PC-3 (cell line): ENCODE measurements around the gene FOXK1. TPM values are rescaled to one million over a fixed set of nuclear protein-coding genes. Genes with fewer than 3 reads are reported as not detected.

Experiments
- ATAC-seq: fragments of 200-7000 bp; cut with Tn5 transposase; 2 replicates; pipeline ENCODE4 v1.9.1; 2020; ENCODE audit warnings: mild to moderate bottlenecking, moderate library complexity
- BruUV-seq: library from RNA; stranded (reverse); fragments of 400-500 nt; replicated peaks from 2 replicates; lab custom pipeline; 2021; lab: Mats Ljungman, UMichigan
- CTCF ChIA-PET: fragments of 300-600 bp; sonication (Branson Sonifier 250); formaldehyde crosslinking; loops from one replicate; lab custom pipeline; 2022; ENCODE audit warnings: antibody characterized with exemption; lab: Charles Lee
- POLR2A ChIA-PET: fragments of 300-600 bp; sonication (Branson Sonifier 250); formaldehyde crosslinking; loops from one replicate; lab custom pipeline; 2022; ENCODE audit warnings: antibody characterized with exemption; ENCODE audit not compliant: unreplicated experiment; lab: Charles Lee
- DNase-seq: peaks from one replicate; pipeline ENCODE4 v3.0.0-alpha.2; 2015
- H2AFZ ChIP-seq: fragments of 300-600 bp; sonication (generic); 2 replicates; pipeline ENCODE4 v1.6.0; 2016; ENCODE audit warnings: antibody characterized with exemption, low read length
- H3F3A ChIP-seq: fragments of 300-600 bp; sonication (generic); one replicate; pipeline ENCODE4 v1.6.0; 2017; ENCODE audit warnings: antibody characterized with exemption, low read length, control low read depth, mild to moderate bottlenecking; ENCODE audit not compliant: unreplicated experiment
- H3K27ac ChIP-seq: fragments of 300-600 bp; sonication (generic); 2 replicates; pipeline ENCODE4 v1.5.1; 2016; ENCODE audit warnings: mild to moderate bottlenecking, low read length
- H3K27me3 ChIP-seq: fragments of 300-600 bp; sonication (generic); 2 replicates; pipeline ENCODE4 v1.6.1; 2016; ENCODE audit warnings: low read length, mixed read lengths
- H3K36me3 ChIP-seq: fragments of 300-600 bp; sonication (generic); 2 replicates; pipeline ENCODE4 v1.6.1; 2016; ENCODE audit warnings: low read depth, mixed run types, low read length, mixed read lengths
- H3K4me1 ChIP-seq: fragments of 300-600 bp; sonication (generic); 2 replicates; pipeline ENCODE4 v1.5.1; 2016; ENCODE audit warnings: low read length; ENCODE audit not compliant: insufficient read depth
- H3K4me2 ChIP-seq: fragments of 300-600 bp; sonication (generic); 2 replicates; pipeline ENCODE4 v1.6.0; 2016; ENCODE audit warnings: low read length
- H3K4me3 ChIP-seq: fragments of 300-600 bp; sonication (generic); 2 replicates; pipeline ENCODE4 v1.5.1; 2016; ENCODE audit warnings: mild to moderate bottlenecking, low read length, mixed read lengths
- H3K79me2 ChIP-seq: fragments of 300-600 bp; sonication (generic); 2 replicates; pipeline ENCODE4 v1.6.1; 2017; ENCODE audit warnings: low read length, mixed read lengths
- H3K9ac ChIP-seq: fragments of 300-600 bp; sonication (generic); 2 replicates; pipeline ENCODE4 v1.6.0; 2016; ENCODE audit warnings: mild to moderate bottlenecking, low read length
- H3K9me2 ChIP-seq: fragments of 300-600 bp; sonication (generic); replicated peaks from 2 replicates; pipeline ENCODE4 v1.6.1; 2016; ENCODE audit warnings: mixed run types, low read length, mixed read lengths
- H3K9me3 ChIP-seq: fragments of 300-600 bp; sonication (generic); 2 replicates; pipeline ENCODE4 v1.6.1; 2016; ENCODE audit warnings: low read length, mixed read lengths
- H4K20me1 ChIP-seq: fragments of 300-600 bp; sonication (generic); 2 replicates; pipeline ENCODE4 v1.6.1; 2016; ENCODE audit warnings: low read length, mixed read lengths
- EZH2 ChIP-seq: fragments of 300-600 bp; sonication (generic); IDR thresholded peaks from one replicate; pipeline ENCODE4 v1.6.1; 2017; ENCODE audit warnings: antibody characterized with exemption, mild to moderate bottlenecking, low read length; ENCODE audit not compliant: unreplicated experiment
- EZH2phosphoT487 ChIP-seq: fragments of 300-600 bp; sonication (generic); IDR thresholded peaks from 2 replicates; pipeline ENCODE4 v1.6.1; 2018; ENCODE audit warnings: mild to moderate bottlenecking, antibody characterized with exemption, low read length, borderline replicate concordance
- intact Hi-C: fragments of 100-400 bp; cut with micrococcal nuclease; formaldehyde crosslinking; loops from 2 replicates; pipeline ENCODE4 v1.9.0; 2023
- total RNA-seq: library from RNA; depleted of rRNA; stranded (reverse); fragments of >200 nt; gene quantifications from 2 replicates; pipeline ENCODE4 v1.2.3, GENCODE V29; 2014
- TF ChIP-seq, protein P1 (sequence below): fragments of 300-600 bp; sonication (generic); conservative IDR thresholded peaks from 2 replicates; pipeline ENCODE4 v1.5.1; 2017; ENCODE audit warnings: antibody characterized with exemption, low read depth, mild to moderate bottlenecking, low read length

The FOXK1 gene
- total RNA-seq, 1 experiment from 2014 or later, result 13.2 TPM

DNA sequence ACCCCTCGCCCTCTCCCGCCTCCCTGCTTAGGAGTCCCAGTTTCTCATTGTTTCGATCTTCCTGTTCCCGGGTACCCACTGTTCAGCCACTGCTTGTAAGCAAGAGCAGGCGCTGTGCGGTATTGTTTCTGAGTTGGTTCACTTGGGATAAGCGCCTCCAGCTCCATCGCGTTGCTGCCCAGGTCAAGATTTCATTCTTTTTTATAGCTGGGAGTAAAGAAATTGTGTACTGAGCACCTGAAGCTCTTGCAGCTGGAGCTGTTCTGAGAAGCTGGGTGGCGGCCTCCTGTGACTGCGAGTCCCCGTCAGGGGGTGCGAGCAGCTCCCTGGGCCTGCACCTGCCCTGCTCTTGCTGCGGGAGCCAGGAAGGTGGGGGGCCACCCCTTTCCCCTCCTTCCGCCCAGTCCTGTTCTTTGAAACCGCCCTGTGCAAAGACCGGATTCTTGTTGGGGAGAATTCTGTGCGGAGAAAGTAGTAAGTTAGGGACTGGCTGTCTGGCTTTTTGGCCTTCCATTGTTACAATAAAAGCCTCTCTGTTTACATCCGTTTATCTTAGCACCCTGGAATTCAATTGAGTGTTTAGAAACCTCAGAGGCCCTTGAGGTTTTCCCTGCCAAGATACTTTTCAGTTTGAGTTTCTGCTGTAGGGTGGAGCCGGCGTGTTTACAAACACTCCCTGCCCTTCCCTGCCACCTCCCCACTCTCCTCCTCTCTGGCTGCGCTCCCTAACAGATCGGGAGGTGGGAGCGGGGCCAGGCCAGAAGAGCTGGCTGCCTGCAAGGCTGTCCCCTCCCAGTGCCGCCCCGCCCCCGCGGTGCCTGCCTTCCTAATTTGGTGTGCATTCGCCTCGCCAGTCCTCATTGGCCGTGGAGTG lies 62.5 kb downstream of the FOXK1 start:
- peak; percentile 92 for ATAC-seq
- BruUV-seq, result TSS peak; percentile 57
- Histone ChIP-seq H3K9ac (peak overlapping the region; percentile 88), H3K27me3 (no peaks in the 10 kb centered on the region), H3K9me3 (no peaks in the 10 kb centered on the region), H2AFZ (peak overlapping the region; percentile 59), H3K4me1 (peaks cover 27% of the 10 kb centered on the region), H4K20me1 (no peaks in the 10 kb centered on the region), H3K27ac (peak overlapping the region; percentile 94), H3K36me3 (0 out of 2 replicates have a peak, but pooled peaks cover 4% of the 10 kb centered on the region), H3F3A (peaks cover 5% of the 10 kb centered on the region), H3K4me2 (peak overlapping the region; percentile 95), H3K9me2 (no peaks in the 10 kb centered on the region), H3K4me3 (peak overlapping the region; percentile 66), H3K79me2 (peaks cover 38% of the 10 kb centered on the region)
- no peak for TF ChIP-seq EZH2phosphoT487
- TF ChIP-seq, protein P1, sequence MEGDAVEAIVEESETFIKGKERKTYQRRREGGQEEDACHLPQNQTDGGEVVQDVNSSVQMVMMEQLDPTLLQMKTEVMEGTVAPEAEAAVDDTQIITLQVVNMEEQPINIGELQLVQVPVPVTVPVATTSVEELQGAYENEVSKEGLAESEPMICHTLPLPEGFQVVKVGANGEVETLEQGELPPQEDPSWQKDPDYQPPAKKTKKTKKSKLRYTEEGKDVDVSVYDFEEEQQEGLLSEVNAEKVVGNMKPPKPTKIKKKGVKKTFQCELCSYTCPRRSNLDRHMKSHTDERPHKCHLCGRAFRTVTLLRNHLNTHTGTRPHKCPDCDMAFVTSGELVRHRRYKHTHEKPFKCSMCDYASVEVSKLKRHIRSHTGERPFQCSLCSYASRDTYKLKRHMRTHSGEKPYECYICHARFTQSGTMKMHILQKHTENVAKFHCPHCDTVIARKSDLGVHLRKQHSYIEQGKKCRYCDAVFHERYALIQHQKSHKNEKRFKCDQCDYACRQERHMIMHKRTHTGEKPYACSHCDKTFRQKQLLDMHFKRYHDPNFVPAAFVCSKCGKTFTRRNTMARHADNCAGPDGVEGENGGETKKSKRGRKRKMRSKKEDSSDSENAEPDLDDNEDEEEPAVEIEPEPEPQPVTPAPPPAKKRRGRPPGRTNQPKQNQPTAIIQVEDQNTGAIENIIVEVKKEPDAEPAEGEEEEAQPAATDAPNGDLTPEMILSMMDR, result no peak
- no peak for TF ChIP-seq EZH2
- peak; percentile 97 for DNase-seq
- intact Hi-C loops, result loop anchor here (1.0 kb wide), 4 partner anchors 19 to 103 kb away; no protein-coding TSS in a partner anchor
- POLR2A ChIA-PET, result interaction anchor here (0.6 to 1.0 kb wide), 4 partner anchors 31 to 1161 kb away, joined by 4 to 11 read pairs (median 6); partner anchors contain the start of gene AP5Z1
- CTCF ChIA-PET, result interaction anchor here (0.5 kb wide), 1 partner anchor 344 kb away, joined by 4 read pairs; no protein-coding TSS in a partner anchor

DNA sequence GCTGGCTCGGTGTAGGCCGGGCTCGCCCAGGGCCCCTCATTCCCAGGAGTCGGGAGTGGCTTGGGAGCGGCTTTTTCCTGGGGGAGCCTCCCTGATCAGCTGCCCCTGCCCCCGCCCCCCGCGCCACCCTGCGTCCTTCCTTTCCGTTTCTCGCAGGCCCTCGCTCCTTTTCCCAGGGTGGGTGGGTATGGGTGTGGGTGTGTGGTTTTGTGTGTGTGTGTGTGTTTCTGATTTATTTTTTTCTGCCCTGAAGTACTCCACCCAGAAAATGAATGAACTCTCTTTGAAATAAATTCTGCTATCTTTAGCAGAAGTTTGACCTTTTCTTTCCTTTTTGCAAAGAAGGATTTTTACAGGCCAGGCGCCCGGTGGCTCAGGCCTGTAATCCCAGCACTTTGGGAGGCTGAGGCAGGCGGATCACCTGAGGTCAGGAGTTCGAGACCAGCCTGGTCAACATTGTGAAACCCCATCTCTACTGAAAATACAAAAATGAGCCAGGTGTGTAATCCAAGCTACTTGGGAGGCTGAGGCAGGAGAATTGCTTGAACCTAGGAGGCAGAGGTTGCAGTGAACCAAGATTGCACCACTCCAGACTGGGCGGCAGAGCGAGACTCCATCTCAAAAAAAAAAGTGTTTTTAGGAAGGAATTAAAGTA lies 63.3 kb downstream of the FOXK1 start:
- BruUV-seq, result TSS peak; percentile 70
- DNase-seq, result no peak
- Histone ChIP-seq H2AFZ (peak overlapping the region; percentile 50; the same call in 1 of the 2 replicates), H3K9me3 (no peaks in the 10 kb centered on the region), H3K36me3 (0 out of 2 replicates have a peak, but pooled peaks cover 4% of the 10 kb centered on the region), H4K20me1 (no peaks in the 10 kb centered on the region), H3K4me2 (peak overlapping the region; percentile 95), H3K9me2 (no peaks in the 10 kb centered on the region), H3K4me3 (peak overlapping the region; percentile 66), H3K4me1 (peaks cover 27% of the 10 kb centered on the region), H3K27ac (peak overlapping the region; percentile 94), H3K79me2 (peaks cover 42% of the 10 kb centered on the region), H3K27me3 (no peaks in the 10 kb centered on the region), H3K9ac (peak overlapping the region; percentile 88), H3F3A (peaks cover 5% of the 10 kb centered on the region)
- ChIA-PET POLR2A (interaction anchor here (1.0 kb wide), 1 partner anchor 750 kb away, joined by 9 read pairs; no protein-coding TSS in a partner anchor), CTCF (interaction anchor here (0.6 kb wide), 1 partner anchor 61 kb away, joined by 8 read pairs; no protein-coding TSS in a partner anchor)
- intact Hi-C loops, result loop anchor here (1.0 kb wide), 4 partner anchors 20 to 104 kb away; no protein-coding TSS in a partner anchor
- TF ChIP-seq, protein P1, result no peak
- TF ChIP-seq EZH2phosphoT487 (no peak), EZH2 (no peak)
- ATAC-seq, result no peak
